Vagina (tissue), 2 donors: Measurements from ENCODE around the gene CNTN1. TPM values are rescaled to one million over a fixed set of nuclear protein-coding genes. Genes with fewer than 3 reads are reported as not detected.

ENCODE experiments used
- DNase-seq, 2 donors: peaks; one replicate each; pipeline ENCODE4 v3.0.0-alpha.2; 2017; ENCODE audit errors: extremely low spot score in 2 of 2
- H3K27ac ChIP-seq: fragments of 200-600 bp; sonication (generic); one replicate; pipeline ENCODE4 v1.5.1; 2019
- H3K27me3 ChIP-seq: fragments of 200-600 bp; sonication (generic); one replicate; pipeline ENCODE4 v1.5.1; 2019
- H3K36me3 ChIP-seq, 2 donors: fragments of 200-600 bp; sonication (generic); one replicate each; pipeline ENCODE4 v1.5.1; 2017 to 2019
- H3K4me1 ChIP-seq: fragments of 200-600 bp; sonication (generic); one replicate; pipeline ENCODE4 v1.5.1; 2019
- H3K4me3 ChIP-seq, 2 donors: fragments of 200-600 bp; sonication (generic); 1 replicate in 1 of 2; 2 replicates in 1 of 2; pipeline ENCODE4 v1.5.1; 2016 to 2019
- H3K9me3 ChIP-seq: fragments of 200-600 bp; sonication (generic); one replicate; pipeline ENCODE4 v1.5.1; 2019
- CTCF ChIP-seq, 3 experiments: fragments of 450-650 bp in 2 of 3; fragments of 200-600 bp in 1 of 3; sonication (generic) in 1 of 3; IDR thresholded peaks; one replicate each; pipeline ENCODE4 v1.5.1; 2017 to 2019; ENCODE audit warnings: antibody characterized with exemption in 3 of 3, mild to moderate bottlenecking in 2 of 3, moderate library complexity in 2 of 3
- POLR2A ChIP-seq, 2 donors: fragments of 450-650 bp; IDR thresholded peaks; one replicate each; pipeline ENCODE4 v1.6.1; 2017; ENCODE audit warnings: antibody characterized with exemption in 2 of 2, mild to moderate bottlenecking in 2 of 2, moderate library complexity in 2 of 2
- POLR2AphosphoS5 ChIP-seq, 2 donors: sonication (generic); formaldehyde crosslinking; IDR thresholded peaks; one replicate each; pipeline ENCODE4 v1.9.0; 2017; ENCODE audit warnings: antibody characterized with exemption in 2 of 2, mild to moderate bottlenecking in 2 of 2, low read depth in 1 of 2; ENCODE audit not compliant: insufficient read depth in 1 of 2
- intact Hi-C: fragments of 100-400 bp; cut with DNase I; formaldehyde crosslinking; loops from one replicate; pipeline ENCODE4 v1.15.1; 2023
- total RNA-seq: library from RNA; depleted of rRNA; stranded (reverse); fragments of >200 nt; gene quantifications from one replicate; pipeline ENCODE4 v1.2.3, GENCODE V29; 2016

The CNTN1 gene
- total RNA-seq, 1 donor from 2014 or later = 15.2 TPM

GRCh38 chr12:41053046-41053445 is 360.8 kb downstream of the CNTN1 start:
- TF ChIP-seq POLR2A (IDR thresholded peaks at IDR 0.05) (no peak), POLR2AphosphoS5 (IDR thresholded peaks at IDR 0.05; ENCODE audit: insufficient read depth in 1 of 2, low read depth in 1 of 2) (no peak), CTCF (IDR thresholded peaks at IDR 0.05) (no peak)
- no peaks in the 10 kb centered on the region for H3K27me3 ChIP-seq
- no peaks in the 10 kb centered on the region for H3K4me1 ChIP-seq
- intact Hi-C loops = no loop called here
- H3K36me3 ChIP-seq = no peaks in the 10 kb centered on the region
- H3K27ac ChIP-seq = no peak overlapping the region
- no peaks in the 10 kb centered on the region for H3K9me3 ChIP-seq
- no peak overlapping the region for H3K4me3 ChIP-seq
- no peak for DNase-seq

- TF ChIP-seq CTCF (IDR thresholded peaks at IDR 0.05) = no peak
- no peak for TF ChIP-seq POLR2AphosphoS5 (IDR thresholded peaks at IDR 0.05; ENCODE audit: insufficient read depth in 1 of 2, low read depth in 1 of 2)
- no peak for TF ChIP-seq POLR2A (IDR thresholded peaks at IDR 0.05)
- Histone ChIP-seq H3K27ac (no peak overlapping the region), H3K9me3 (no peaks in the 10 kb centered on the region), H3K36me3 (no peaks in the 10 kb centered on the region), H3K4me3 (no peak overlapping the region), H3K27me3 (no peaks in the 10 kb centered on the region), H3K4me1 (no peaks in the 10 kb centered on the region)
- no peak for DNase-seq
- intact Hi-C loops = no loop called here
Observed at GRCh38 chr12:41055875-41056577, 363.8 kb downstream of the CNTN1 start.

DNA sequence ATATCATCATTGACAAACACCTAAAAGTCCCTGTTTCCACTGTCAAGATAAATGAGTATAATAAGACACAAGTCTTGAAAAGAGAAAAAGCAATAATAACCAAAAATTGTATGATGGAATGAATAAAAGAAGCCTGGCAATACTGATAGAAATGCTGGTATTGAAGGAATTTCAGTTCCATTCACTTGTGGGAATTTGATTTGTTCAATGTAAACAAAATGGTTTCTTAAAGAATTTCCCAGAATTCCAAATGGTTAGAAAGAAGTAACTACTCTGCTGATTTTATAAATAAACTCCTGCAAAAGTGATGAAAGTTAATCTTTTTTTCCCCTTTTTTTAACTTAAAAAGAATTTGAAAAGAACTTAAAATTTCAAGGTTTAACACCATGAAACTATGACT is 366.0 kb downstream of the CNTN1 start:
- Histone ChIP-seq H3K27ac (no peak overlapping the region), H3K4me3 (no peak overlapping the region), H3K27me3 (no peaks in the 10 kb centered on the region), H3K9me3 (no peaks in the 10 kb centered on the region), H3K36me3 (no peaks in the 10 kb centered on the region), H3K4me1 (no peaks in the 10 kb centered on the region)
- intact Hi-C loops = no loop called here
- TF ChIP-seq POLR2A (IDR thresholded peaks at IDR 0.05) = no peak
- no peak for TF ChIP-seq CTCF (IDR thresholded peaks at IDR 0.05)
- no peak for TF ChIP-seq POLR2AphosphoS5 (IDR thresholded peaks at IDR 0.05; ENCODE audit: insufficient read depth in 1 of 2, low read depth in 1 of 2)
- no peak for DNase-seq

DNA sequence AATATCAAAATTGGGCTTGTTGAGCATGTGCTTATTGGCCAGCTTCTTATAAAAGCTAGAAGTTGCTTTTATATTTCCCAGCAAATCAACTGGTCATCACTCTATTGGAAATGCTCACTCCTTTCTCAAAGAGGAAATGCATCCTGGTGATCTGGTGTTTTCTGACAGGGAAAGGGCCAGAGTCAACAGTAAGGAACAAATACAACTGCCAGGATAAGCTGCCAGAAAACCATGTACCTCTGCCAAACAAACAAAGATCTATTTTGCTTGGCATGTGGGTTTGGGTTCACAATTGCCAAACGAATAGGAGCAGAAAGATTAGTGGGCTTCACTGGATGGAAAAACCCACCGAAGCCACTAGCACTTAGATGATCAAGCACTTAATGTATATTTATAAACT is 369.0 kb downstream of the CNTN1 start:
- Histone ChIP-seq H3K27me3 (no peaks in the 10 kb centered on the region), H3K9me3 (no peaks in the 10 kb centered on the region), H3K4me1 (no peaks in the 10 kb centered on the region), H3K36me3 (no peaks in the 10 kb centered on the region), H3K4me3 (no peak overlapping the region), H3K27ac (no peak overlapping the region)
- intact Hi-C loops = no loop called here
- no peak for TF ChIP-seq CTCF (IDR thresholded peaks at IDR 0.05)
- no peak for TF ChIP-seq POLR2A (IDR thresholded peaks at IDR 0.05)
- no peak for TF ChIP-seq POLR2AphosphoS5 (IDR thresholded peaks at IDR 0.05; ENCODE audit: insufficient read depth in 1 of 2, low read depth in 1 of 2)
- DNase-seq = no peak

DNA sequence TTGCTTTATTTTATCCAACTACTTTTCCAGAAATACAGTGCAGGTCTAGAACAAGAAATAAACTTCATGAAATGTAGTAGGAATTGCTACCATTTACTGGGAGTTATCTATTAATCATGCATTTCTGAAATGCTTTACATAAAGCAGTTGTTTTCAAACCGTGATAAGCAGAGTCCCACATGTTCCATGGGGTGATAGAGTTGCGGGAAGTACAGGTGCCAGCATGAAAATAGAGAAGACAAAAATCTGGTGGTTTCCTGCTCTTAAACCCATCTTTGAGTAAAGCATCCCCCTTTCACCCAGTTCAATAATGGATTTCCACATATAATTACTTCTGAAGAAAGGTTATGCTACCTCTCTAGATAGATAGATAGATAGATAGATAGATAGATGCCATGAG is 372.2 kb downstream of the CNTN1 start:
- Histone ChIP-seq H3K4me3 (no peak overlapping the region), H3K27ac (no peak overlapping the region), H3K36me3 (no peaks in the 10 kb centered on the region), H3K4me1 (no peaks in the 10 kb centered on the region), H3K27me3 (no peaks in the 10 kb centered on the region), H3K9me3 (no peaks in the 10 kb centered on the region)
- no peak for DNase-seq
- intact Hi-C loops = no loop called here
- TF ChIP-seq POLR2AphosphoS5 (IDR thresholded peaks at IDR 0.05; ENCODE audit: insufficient read depth in 1 of 2, low read depth in 1 of 2) (no peak), POLR2A (IDR thresholded peaks at IDR 0.05) (no peak)
